HEK293T (cell line): Measurements from ENCODE around the gene TTLL9.

Source experiments
- CTCF ChIA-PET: fragments of 350-600 bp; formaldehyde crosslinking; extraction: SDS; loops from one replicate; lab custom pipeline; 2021; ENCODE audit warnings: antibody characterized with exemption, inconsistent platforms; lab: Yijun Ruan, JAX
- POLR2A ChIA-PET: fragments of 350-600 bp; formaldehyde crosslinking; extraction: SDS; loops from one replicate; lab custom pipeline; 2020; ENCODE audit warnings: antibody characterized with exemption, inconsistent platforms; lab: Yijun Ruan, JAX
- DNase-seq: peaks from one replicate; pipeline ENCODE4 v3.0.0; 2012; ENCODE audit warnings: mixed read lengths; ENCODE audit errors: extremely low spot score
- ARNT ChIP-seq: fragments of 450-650 bp; IDR thresholded peaks from 2 replicates; pipeline ENCODE4 v1.6.1; 2017; ENCODE audit warnings: mild to moderate bottlenecking
- BHLHE40 ChIP-seq: fragments of 450-650 bp; IDR thresholded peaks from 2 replicates; pipeline ENCODE4 v1.6.1; 2016; ENCODE audit warnings: mild to moderate bottlenecking, moderate library complexity, borderline replicate concordance
- CTBP1 ChIP-seq: fragments of 450-650 bp; IDR thresholded peaks from 2 replicates; pipeline ENCODE4 v1.6.1; 2016; ENCODE audit warnings: borderline replicate concordance
- ELF4 ChIP-seq: fragments of 450-650 bp; IDR thresholded peaks from 2 replicates; pipeline ENCODE4 v1.6.1; 2017; ENCODE audit warnings: antibody characterized with exemption
- FOXA1 ChIP-seq: fragments of 450-650 bp; IDR thresholded peaks from 2 replicates; pipeline ENCODE4 v1.6.1; 2016; ENCODE audit warnings: mild to moderate bottlenecking
- FOXK2 ChIP-seq: fragments of 450-650 bp; IDR thresholded peaks from 2 replicates; pipeline ENCODE4 v1.6.1; 2016; ENCODE audit warnings: mild to moderate bottlenecking
- FOXM1 ChIP-seq: fragments of 450-650 bp; IDR thresholded peaks from 2 replicates; pipeline ENCODE4 v1.6.1; 2017; ENCODE audit warnings: mild to moderate bottlenecking, borderline replicate concordance
- HDGF ChIP-seq: fragments of 450-650 bp; IDR thresholded peaks from 2 replicates; pipeline ENCODE4 v1.6.1; 2017; ENCODE audit warnings: antibody characterized with exemption, borderline replicate concordance
- L3MBTL2 ChIP-seq: fragments of 450-650 bp; conservative IDR thresholded peaks from 2 replicates; pipeline ENCODE4 v1.6.1; 2016; ENCODE audit warnings: mild to moderate bottlenecking
- LEF1 ChIP-seq: fragments of 450-650 bp; IDR thresholded peaks from 2 replicates; pipeline ENCODE4 v1.6.1; 2017; ENCODE audit warnings: mild to moderate bottlenecking, borderline replicate concordance
- NFRKB ChIP-seq: fragments of 450-650 bp; IDR thresholded peaks from 2 replicates; pipeline ENCODE4 v1.6.1; 2016; ENCODE audit warnings: mild to moderate bottlenecking, moderate library complexity
- SP1 ChIP-seq: fragments of 450-650 bp; IDR thresholded peaks from 2 replicates; pipeline ENCODE4 v1.6.1; 2017
- SUZ12 ChIP-seq: fragments of 450-650 bp; IDR thresholded peaks from 2 replicates; pipeline ENCODE4 v1.6.1; 2016; ENCODE audit warnings: mild to moderate bottlenecking
- TARDBP ChIP-seq: fragments of 450-650 bp; IDR thresholded peaks from 2 replicates; pipeline ENCODE4 v1.6.1; 2016
- ZNF384 ChIP-seq: fragments of 450-650 bp; IDR thresholded peaks from 2 replicates; pipeline ENCODE4 v1.6.1; 2016
- TF ChIP-seq, protein P1 (sequence below): fragments of 450-650 bp; IDR thresholded peaks from 2 replicates; pipeline ENCODE4 v1.6.1; 2016

Gene TTLL9

DNA sequence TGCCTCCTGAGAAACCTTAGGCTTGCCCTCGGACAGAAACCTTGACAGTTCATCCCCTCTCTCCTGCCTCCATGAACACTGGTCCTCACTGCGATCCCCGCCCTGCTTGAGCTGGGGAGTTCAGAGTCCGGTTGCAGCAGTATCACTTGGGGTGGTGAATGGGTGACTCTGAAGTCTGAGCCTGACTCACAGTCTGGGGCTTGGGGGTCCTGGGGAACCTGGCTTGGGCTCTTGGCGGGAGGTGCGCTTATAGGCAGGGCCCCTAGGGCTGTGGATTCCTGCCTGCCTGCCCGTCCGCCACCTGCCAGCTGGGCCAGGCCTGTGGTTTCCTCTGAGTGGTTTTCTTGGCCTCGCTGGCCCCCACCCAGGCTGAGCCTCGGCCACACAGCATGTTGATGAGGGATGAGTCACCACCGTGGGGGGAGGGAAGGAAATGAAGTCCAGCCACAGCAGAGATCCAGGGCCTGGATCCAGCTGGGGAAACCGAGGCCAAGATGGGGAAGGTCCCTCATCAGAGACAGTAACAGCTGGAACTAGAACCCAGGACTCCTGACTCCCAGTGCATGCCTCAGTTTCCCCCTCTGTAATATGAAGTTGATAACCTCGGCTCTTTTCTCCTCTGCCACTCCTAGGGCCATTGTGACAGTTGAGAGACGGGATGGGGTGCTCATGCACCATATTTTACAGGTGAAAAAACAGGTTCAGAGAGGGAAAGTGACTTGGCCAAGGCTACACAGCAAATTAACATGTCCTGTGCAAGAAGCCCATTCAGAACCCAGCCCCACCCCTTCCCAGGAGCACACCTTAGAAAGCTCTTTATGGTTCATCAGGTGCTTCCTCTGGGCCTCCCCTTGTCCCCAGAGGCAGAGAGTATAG lies 34.2 kb upstream of the TTLL9 start:
- TF ChIP-seq ZNF384 (no peak), LEF1 (no peak), NFRKB (no peak), CTBP1 (no peak), FOXK2 (no peak), HDGF (no peak), SUZ12 (no peak), FOXA1 (no peak), ELF4 (no peak), FOXM1 (no peak)
- TF ChIP-seq, protein P1, sequence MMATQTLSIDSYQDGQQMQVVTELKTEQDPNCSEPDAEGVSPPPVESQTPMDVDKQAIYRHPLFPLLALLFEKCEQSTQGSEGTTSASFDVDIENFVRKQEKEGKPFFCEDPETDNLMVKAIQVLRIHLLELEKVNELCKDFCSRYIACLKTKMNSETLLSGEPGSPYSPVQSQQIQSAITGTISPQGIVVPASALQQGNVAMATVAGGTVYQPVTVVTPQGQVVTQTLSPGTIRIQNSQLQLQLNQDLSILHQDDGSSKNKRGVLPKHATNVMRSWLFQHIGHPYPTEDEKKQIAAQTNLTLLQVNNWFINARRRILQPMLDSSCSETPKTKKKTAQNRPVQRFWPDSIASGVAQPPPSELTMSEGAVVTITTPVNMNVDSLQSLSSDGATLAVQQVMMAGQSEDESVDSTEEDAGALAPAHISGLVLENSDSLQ, result no peak
- CTCF ChIA-PET, result interaction anchor here (0.8 to 2.0 kb wide), 2 partner anchors 13 to 154 kb away, joined by 3 to 5 read pairs; no protein-coding TSS in a partner anchor
- POLR2A ChIA-PET, result no interaction called here
- peak; percentile 34 for DNase-seq

DNA sequence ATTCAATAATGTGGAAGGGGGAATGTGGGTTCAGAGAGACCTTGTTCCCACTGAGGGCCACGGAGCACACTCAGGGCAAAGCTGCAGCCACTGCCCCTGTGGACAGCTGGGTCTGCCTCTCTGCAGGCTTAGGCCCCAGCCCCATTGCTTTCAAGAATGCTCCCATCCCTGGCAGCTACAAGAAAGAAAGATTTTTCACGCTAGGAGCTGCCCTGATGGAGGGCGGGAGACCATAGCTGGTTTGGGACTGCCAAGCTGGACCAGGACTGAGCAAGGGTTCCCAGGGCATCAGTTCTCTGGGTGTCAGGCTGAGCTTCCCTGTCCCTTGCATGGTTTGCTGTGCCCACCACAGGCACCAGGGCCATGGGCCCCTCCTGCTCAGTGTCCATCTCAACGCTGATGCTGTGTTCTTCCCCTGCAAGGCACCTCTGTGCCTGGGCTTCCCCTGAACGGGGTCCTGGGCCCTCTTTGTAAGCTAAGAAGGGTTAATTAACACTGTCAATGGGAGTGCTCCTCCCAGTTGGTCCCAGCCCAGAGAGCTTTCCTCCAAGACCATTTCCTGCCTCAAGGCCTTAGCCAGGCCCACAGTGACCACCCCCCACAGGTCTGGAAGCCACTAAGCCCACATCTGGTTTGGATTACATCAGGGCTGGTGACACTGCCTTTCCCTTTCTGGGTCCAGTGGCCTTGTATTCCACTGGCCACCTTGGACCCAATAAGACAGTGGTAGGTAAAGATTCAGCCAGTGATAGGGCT lies 33.4 kb upstream of the TTLL9 start:
- POLR2A ChIA-PET, result no interaction called here
- DNase-seq, result no peak
- CTCF ChIA-PET, result interaction anchor here (0.6 to 2.0 kb wide), 4 partner anchors 14 to 195 kb away, joined by 3 to 5 read pairs (median 4); partner anchors contain the start of gene PDRG1
- no peak for TF ChIP-seq LEF1

DNA sequence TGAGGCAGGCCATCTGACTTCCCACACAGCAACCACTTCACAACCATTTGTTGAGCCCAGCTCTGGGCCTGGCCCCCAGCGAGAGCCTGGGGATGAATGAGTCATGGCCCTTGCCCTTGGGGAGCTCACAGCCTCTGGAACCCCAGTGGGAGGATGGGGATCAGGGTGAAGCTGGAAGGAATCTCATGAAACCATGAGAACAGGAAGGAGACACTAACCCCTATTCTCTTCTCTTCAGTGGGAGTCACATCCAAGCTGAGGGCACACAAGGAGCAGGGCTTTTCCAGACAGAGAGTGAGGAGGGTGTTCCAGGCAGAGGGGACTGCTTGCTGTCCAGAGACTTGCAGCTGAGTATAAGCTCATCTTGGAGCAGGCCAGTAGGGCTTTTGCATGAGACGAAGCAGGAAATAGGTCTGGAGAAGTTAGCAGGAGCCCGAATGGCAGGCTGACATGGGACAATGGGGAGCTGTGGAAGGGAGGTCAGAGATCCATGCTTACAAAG lies 32.5 kb upstream of the TTLL9 start:
- no peak for DNase-seq
- CTCF ChIA-PET, result interaction anchor here (0.6 to 2.0 kb wide), 5 partner anchors 15 to 262 kb away, joined by 3 to 5 read pairs (median 4); no protein-coding TSS in a partner anchor
- no peak for TF ChIP-seq FOXM1
- no peak for TF ChIP-seq FOXA1
- POLR2A ChIA-PET, result no interaction called here

DNA sequence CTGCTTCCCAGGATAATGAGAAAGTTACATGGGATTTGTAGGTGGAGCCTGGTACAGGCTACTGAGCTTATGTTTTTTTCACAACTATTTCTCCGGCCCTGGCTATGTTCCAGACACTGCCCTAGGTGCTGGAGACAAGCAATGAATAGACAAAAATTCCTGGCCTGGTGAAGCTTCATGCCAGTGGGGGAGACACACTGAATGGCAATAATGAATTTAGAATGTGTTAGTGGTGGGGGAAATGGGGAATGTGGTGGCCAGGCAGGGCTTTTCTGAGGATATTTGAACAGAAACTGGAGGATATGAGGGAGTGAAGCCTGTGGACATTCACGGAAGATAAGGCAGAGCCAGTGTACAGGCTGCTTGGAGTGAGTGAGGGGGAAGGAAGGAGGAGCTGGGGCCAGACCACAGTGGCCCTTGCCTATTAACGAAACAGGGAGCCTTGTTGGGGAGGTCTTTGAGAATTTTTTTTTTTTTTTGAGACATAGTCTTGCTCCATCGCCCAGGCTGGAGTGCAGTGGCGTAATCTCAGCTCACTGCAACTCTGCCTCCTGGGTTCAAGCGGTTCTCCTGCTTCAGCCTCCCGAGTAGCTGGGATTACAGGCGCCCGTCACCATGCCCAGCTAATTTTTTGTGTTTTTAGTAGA lies 31.7 kb upstream of the TTLL9 start:
- no peak for DNase-seq
- ChIA-PET CTCF (interaction anchor here (0.5 to 1.2 kb wide), 2 partner anchors 34 to 114 kb away, joined by 3 to 4 read pairs; no protein-coding TSS in a partner anchor), POLR2A (no interaction called here)
- TF ChIP-seq FOXA1, result no peak
- no peak for TF ChIP-seq TARDBP
- no peak for TF ChIP-seq ELF4
- TF ChIP-seq SUZ12, result no peak
- TF ChIP-seq, protein P1, result no peak
- no peak for TF ChIP-seq ARNT
- no peak for TF ChIP-seq FOXM1
- TF ChIP-seq SP1, result no peak
- no peak for TF ChIP-seq NFRKB
- TF ChIP-seq FOXK2, result no peak
- TF ChIP-seq HDGF, result no peak
- no peak for TF ChIP-seq CTBP1
- TF ChIP-seq BHLHE40, result no peak
- no peak for TF ChIP-seq ZNF384
- TF ChIP-seq LEF1, result no peak
- TF ChIP-seq L3MBTL2, result no peak

DNA sequence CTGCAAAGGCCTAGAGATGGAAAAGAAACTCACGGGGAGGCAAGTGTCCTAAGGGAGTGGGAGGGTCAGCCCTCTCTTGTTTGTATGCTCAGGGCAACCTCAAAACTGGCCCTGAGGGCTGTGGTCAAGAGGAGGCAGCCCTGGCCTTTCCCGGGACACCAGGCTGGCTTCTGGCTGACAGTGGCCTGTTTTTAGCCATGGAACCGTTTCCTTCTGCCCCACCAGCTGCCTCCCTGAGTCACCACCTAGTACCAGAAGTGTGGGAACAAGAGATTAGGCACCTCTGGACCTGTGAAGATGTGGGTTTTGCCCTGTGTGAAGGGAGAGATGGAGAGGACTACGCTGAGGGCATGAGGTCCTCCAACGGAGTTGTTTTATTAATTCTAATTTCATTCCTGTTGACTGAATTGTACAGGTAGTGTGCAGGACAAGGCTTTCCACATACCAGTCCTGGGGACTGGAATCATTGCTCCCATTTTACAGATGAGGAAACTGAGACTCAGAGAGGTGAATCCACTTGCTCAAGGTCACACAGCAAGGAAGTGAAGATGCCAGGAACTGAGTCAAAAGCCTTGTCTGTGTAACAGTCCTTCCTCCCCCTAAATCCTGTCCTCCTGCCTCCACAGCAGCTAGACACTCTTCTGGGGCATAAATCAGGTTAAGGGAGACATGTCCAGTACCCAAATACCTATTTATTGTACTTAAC lies 30.5 kb upstream of the TTLL9 start:
- TF ChIP-seq CTBP1 (no peak), ARNT (no peak), ELF4 (no peak), FOXK2 (no peak), SP1 (no peak), FOXM1 (no peak)
- DNase-seq, result no peak
- CTCF ChIA-PET, result no interaction called here
- POLR2A ChIA-PET, result no interaction called here
